Right ventricle myocardium superior (tissue), 1 donor: Measurements from ENCODE around the gene PRDX3. TPM values are rescaled to one million over a fixed set of nuclear protein-coding genes. Genes with fewer than 3 reads are reported as not detected.
"Not testable (repeated sequence)": the region's sequence is repeated elsewhere in the genome, so short reads cannot be mapped to it uniquely, and the experiment has no call there.

ENCODE experiments used
- ATAC-seq: fragments of 200-7000 bp; cut with Tn5 transposase; one replicate; pipeline ENCODE4 v1.9.1; 2020; ENCODE audit warnings: mild to moderate bottlenecking; ENCODE audit not compliant: poor library complexity
- DNase-seq: peaks from one replicate; pipeline ENCODE4 v3.0.0-alpha.2; 2020
- intact Hi-C: fragments of 100-400 bp; cut with DNase I; formaldehyde crosslinking; loops from one replicate; pipeline ENCODE4 v1.11.2; 2022
- total RNA-seq: library from RNA; stranded (reverse); fragmentation: NEBNext Ultra II Directional; extraction: Animal tissue kit (Norgen Biotek cat#: 25700); gene quantifications from one replicate; pipeline ENCODE4 v1.2.1, GENCODE V29; 2021
- donor health status: DM: no; HTN: yes; CAD: no; lungs with severe emphysema.

Gene PRDX3
- total RNA-seq, 1 donor from 2014 or later, result 261 TPM

DNA sequence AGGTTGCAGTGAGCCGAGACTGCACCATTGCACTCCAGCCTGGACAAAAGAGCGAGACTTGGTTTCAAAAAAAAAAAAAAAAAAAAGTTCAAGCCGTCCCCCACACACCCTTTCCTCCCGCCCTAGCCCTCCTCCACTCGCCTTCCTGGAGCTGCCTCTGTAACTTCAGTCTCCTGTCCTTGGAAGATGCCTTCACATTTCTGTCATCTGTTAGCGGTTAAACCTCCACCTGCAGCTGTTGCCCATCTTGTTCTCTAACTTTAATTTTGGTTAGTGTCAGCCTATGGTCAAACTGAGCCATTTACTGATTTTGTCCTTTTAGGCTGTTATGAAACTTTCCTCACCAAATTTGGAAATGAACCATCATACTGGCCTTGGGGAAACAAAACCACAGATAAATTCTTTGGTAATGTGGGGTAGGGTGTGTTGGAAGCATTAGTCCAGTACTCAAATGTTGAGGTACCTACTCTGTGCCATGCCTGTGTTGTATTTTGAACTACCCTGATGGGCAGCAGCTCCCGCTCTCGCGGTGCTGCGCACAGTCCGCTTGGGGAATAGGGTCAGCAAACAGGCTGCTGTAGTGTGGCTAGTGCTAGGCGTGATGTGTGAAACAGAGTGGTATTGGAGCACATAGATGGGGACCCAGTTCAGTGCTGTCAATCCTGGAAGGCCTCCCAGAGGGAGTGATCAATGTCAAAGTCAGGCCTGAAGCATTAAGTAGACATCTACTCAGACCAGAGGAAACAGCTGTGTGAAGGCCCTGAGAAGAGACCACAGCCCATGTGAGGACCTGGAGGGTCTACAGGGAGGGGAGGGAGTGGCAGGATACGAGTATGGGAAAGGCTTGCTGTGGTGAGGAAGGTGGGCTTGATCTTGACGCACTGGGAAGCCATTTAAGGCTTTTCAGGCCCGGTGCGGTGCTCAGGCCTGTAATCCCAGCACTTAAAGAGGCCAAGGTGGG is 40.0 kb downstream of the PRDX3 start:
- intact Hi-C loops, result no loop called here
- ATAC-seq (no peak), DNase-seq (no peak)

DNA sequence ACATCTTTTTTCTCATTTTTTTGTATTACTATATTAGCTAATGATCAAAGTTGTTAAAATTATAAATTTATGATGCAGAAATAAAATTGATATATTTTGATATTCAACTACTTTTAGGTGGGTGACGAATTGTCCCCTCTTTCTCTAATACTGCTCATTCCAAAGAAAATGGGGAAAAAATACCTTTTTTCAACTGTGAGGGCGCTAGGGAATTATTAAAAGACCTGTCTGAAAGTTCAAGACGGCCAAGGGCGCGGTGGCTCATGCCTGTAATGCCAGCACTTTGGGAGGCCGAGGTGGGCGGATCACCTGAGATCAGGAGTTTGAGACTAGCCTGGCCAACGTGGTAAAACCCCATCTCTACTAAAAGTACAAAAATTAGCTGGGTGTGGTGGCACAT is 40.7 kb downstream of the PRDX3 start:
- ATAC-seq, intact Hi-C loops, DNase-seq: not testable (repeated sequence)

- no peak for DNase-seq
- intact Hi-C loops, result no loop called here
- ATAC-seq, result no peak
These were observed 42.5 kb downstream of the PRDX3 start for GRCh38 chr10:119136084-119136483.

DNA sequence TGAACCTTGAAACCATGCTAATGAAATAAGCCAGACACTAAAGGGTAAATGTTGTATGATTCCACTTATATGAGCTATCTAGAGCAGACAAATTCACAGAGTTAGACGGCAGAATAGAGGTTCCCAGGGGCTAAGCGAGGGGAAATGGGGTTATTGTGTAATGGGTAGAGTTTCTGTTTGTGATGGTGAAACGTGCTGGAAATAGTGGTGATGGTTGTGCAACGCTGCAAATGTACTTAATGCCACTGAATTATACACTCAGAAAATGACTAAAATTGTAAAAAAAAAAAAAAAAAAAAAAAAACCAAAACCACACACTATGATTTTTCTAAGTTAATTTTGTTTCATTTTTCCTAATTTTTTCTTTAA is 43.1 kb downstream of the PRDX3 start:
- ATAC-seq (peak; percentile 46), DNase-seq (no peak)
- intact Hi-C loops, result no loop called here

GRCh38 chr10:119133949-119134348 is 44.7 kb downstream of the PRDX3 start:
- intact Hi-C loops, result no loop called here
- ATAC-seq, result no peak
- no peak for DNase-seq

- ATAC-seq (no peak), DNase-seq (no peak)
- intact Hi-C loops, result no loop called here
These were observed 45.9 kb downstream of the PRDX3 start for GRCh38 chr10:119132521-119133345.

GRCh38 chr10:119131512-119132240 is 46.9 kb downstream of the PRDX3 start:
- intact Hi-C loops, result no loop called here
- ATAC-seq (peak; percentile 63), DNase-seq (no peak)

DNA sequence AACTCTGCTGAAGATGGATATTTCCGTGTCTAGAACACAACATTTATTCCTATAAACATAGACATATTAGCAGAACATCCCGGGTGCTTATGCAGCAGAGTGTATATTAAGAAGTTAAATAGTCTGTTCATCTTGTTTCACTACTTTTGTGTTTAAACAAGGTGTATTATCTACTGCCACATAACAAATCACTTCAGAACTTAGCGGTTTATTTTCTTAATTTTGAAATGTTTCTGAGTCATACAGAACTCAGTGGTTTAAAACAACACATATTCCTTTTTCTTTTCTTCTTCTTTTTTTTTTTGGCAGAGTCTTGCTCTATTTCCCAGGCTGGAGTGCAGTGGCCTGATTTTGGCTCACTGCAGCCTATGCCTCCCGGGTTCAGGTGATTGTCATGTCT is 48.9 kb downstream of the PRDX3 start:
- ATAC-seq, result no peak
- intact Hi-C loops, result no loop called here
- no peak for DNase-seq

DNA sequence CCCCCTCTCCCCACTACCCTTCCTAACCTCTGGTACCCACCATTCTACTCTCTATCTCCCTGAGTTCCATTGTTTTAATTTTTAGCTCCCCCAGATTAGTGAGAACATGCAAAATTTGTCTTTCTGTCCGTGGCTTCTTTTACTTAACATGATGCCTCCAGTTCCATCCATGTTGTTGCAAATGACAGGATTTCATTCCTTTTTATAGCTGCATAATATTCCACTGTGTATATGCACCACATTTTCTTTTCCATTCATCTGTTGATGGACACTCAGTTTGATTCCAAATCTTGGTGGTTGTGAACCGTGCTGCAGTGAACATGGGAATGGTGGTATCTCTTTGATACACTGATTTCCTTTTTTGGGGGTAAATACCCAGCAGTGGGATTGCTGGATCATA is 52.7 kb downstream of the PRDX3 start:
- no peak for DNase-seq

DNA sequence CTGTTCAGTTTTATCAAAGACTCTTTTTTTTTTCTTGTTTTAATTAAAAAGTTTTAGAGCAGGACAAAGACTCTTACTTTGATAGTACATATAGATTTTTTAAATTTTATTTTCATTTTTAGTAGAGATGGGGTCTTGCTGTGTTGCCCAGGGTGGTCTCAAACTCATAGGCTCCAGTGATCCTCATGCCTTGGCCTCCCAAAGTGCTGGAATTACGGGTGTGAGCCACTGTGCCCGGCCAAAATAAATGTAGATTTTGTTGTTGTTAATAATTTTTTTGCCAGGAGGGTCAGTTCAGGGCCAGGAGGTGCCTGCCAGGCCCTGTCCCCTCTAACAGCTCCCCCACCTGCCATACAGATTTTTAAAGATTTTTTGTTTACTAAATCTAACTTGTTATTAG is 57.7 kb downstream of the PRDX3 start:
- intact Hi-C loops, result no loop called here
- no peak for DNase-seq
- ATAC-seq, result no peak

More for the DNA sequence above, 52.7 kb downstream of the PRDX3 start:
- intact Hi-C loops, result no loop called here
- ATAC-seq, result no peak

- peak; percentile 87 for ATAC-seq
- no peak for DNase-seq
- intact Hi-C loops, result no loop called here
These were observed 58.2 kb downstream of the PRDX3 start for GRCh38 chr10:119120413-119120867.

DNA sequence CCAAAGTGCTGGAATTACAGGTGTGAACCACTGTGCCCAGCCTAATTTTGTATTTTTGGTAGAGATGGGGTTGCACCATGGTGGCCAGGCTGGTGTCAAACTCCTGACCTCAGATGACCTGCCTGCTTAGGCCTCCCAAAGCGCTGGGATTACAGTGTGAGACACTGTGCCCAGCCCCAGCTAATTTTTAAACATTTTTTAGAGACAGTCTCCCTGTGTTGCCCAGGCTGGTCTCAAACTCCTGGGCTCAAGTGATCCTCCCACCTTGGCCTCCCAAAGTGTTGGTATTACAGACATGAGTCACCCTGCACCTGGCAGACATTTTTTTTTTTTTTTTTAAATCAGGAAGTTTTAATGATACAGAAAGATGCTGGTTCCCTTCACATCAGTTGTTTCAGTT is 59.2 kb downstream of the PRDX3 start:
- no peak for ATAC-seq
- DNase-seq, result no peak
- intact Hi-C loops, result no loop called here

GRCh38 chr10:119118231-119118630 is 60.4 kb downstream of the PRDX3 start:
- ATAC-seq (no peak), DNase-seq (no peak)
- intact Hi-C loops, result no loop called here

Other genes with a start within 250 kb of the PRDX3 start
- gene NANOS1, start 149.1 kb downstream of the PRDX3 start, total RNA-seq, result 10.0 TPM
- gene EIF3A, start 98.0 kb downstream of the PRDX3 start, total RNA-seq, result 93.8 TPM
- 18.9 TPM for gene DENND10, start 74.7 kb downstream of the PRDX3 start, total RNA-seq
- 48.2 TPM for gene SFXN4, start 13.1 kb downstream of the PRDX3 start, total RNA-seq
- 47.6 TPM for gene GRK5, start 28.8 kb upstream of the PRDX3 start, total RNA-seq